Superior temporal gyrus (tissue), 1 donor: ENCODE measurements around the gene LMO3.

Source experiments
- DNase-seq: peaks from one replicate; pipeline ENCODE4 v3.0.0-alpha.2; 2016; ENCODE audit errors: extremely low spot score

Gene LMO3

GRCh38 chr12:16600525-16600924 lies 5.4 kb downstream of the LMO3 start:
- DNase-seq: peak; percentile 44

GRCh38 chr12:16599081-16599480 lies 6.9 kb downstream of the LMO3 start:
- DNase-seq: no peak

GRCh38 chr12:16594797-16595196 lies 11.2 kb downstream of the LMO3 start:
- DNase-seq: no peak

GRCh38 chr12:16593546-16593945 lies 12.4 kb downstream of the LMO3 start:
- no peak for DNase-seq

GRCh38 chr12:16590645-16591044 lies 15.3 kb downstream of the LMO3 start:
- no peak for DNase-seq

GRCh38 chr12:16588812-16589211 lies 17.1 kb downstream of the LMO3 start:
- DNase-seq: no peak

- no peak for DNase-seq
Observed at GRCh38 chr12:16587514-16587913, 18.4 kb downstream of the LMO3 start.

GRCh38 chr12:16587110-16587453 lies 18.9 kb downstream of the LMO3 start:
- DNase-seq: peak; percentile 61

- peak; percentile 65 for DNase-seq
Observed at GRCh38 chr12:16586350-16587109, 19.4 kb downstream of the LMO3 start.

- DNase-seq: no peak
Observed at GRCh38 chr12:16585781-16586180, 20.2 kb downstream of the LMO3 start.

GRCh38 chr12:16583969-16584745 lies 21.8 kb downstream of the LMO3 start:
- DNase-seq: no peak

- no peak for DNase-seq
Observed at GRCh38 chr12:16581416-16581815, 24.5 kb downstream of the LMO3 start.

- no peak for DNase-seq
Observed at GRCh38 chr12:16579041-16579440, 26.9 kb downstream of the LMO3 start.

- no peak for DNase-seq
Observed at GRCh38 chr12:16573398-16574077, 32.4 kb downstream of the LMO3 start.

GRCh38 chr12:16568873-16569272 lies 37.1 kb downstream of the LMO3 start:
- no peak for DNase-seq

GRCh38 chr12:16564675-16565074 lies 41.3 kb downstream of the LMO3 start:
- DNase-seq: no peak

- no peak for DNase-seq
Observed at GRCh38 chr12:16563504-16563903, 42.5 kb downstream of the LMO3 start.

- DNase-seq: no peak
Observed at GRCh38 chr12:16562921-16563320, 43.0 kb downstream of the LMO3 start.

GRCh38 chr12:16562435-16562834 lies 43.5 kb downstream of the LMO3 start:
- DNase-seq: no peak

GRCh38 chr12:16560273-16560672 lies 45.7 kb downstream of the LMO3 start:
- DNase-seq: no peak

- DNase-seq: no peak
Observed at GRCh38 chr12:16555630-16556029, 50.3 kb downstream of the LMO3 start.

GRCh38 chr12:16553457-16553856 lies 52.5 kb downstream of the LMO3 start:
- DNase-seq: no peak

- DNase-seq: no peak
Observed at GRCh38 chr12:16552301-16552700, 53.7 kb downstream of the LMO3 start.
